Panc1 (cell line): ENCODE measurements around the gene BICD2. TPM values are rescaled to one million over a fixed set of nuclear protein-coding genes. Genes with fewer than 3 reads are reported as not detected.

Experiments used
- ATAC-seq: fragments of 200-7000 bp; cut with Tn5 transposase; 2 replicates; pipeline ENCODE4 v1.9.1; 2020; ENCODE audit warnings: mild to moderate bottlenecking, moderate library complexity
- BruUV-seq: library from RNA; stranded (reverse); fragments of 400-500 nt; replicated peaks from 2 replicates; lab custom pipeline; 2021; lab: Mats Ljungman, UMichigan
- CTCF ChIA-PET: fragments of 300-600 bp; sonication (Branson Sonifier 250); formaldehyde crosslinking; loops from one replicate; lab custom pipeline; 2022; ENCODE audit warnings: antibody characterized with exemption; lab: Charles Lee
- POLR2A ChIA-PET: fragments of 300-600 bp; sonication (Branson Sonifier 250); formaldehyde crosslinking; loops from one replicate; lab custom pipeline; 2022; ENCODE audit warnings: antibody characterized with exemption; lab: Charles Lee
- DNase-seq: peaks from one replicate; pipeline ENCODE4 v3.0.0-alpha.2; 2010; ENCODE audit warnings: low read depth, low spot score
- H3K27ac ChIP-seq: 2 replicates; pipeline ENCODE4 v1.5.1; 2011; ENCODE audit warnings: mild to moderate bottlenecking, low read length, inconsistent platforms
- H3K27me3 ChIP-seq: fragments of 200-500 bp; sonication (Bioruptor generic); 2 replicates; pipeline ENCODE4 v1.6.0; 2014; ENCODE audit warnings: low read length, inconsistent platforms; ENCODE audit not compliant: control insufficient read depth, insufficient read depth
- H3K36me3 ChIP-seq: fragments of 200-500 bp; sonication (Bioruptor generic); 2 replicates; pipeline ENCODE4 v1.5.1; 2014; ENCODE audit warnings: inconsistent platforms, mild to moderate bottlenecking, low read length, moderate library complexity; ENCODE audit not compliant: control insufficient read depth, insufficient read depth
- H3K4me1 ChIP-seq: 2 replicates; pipeline ENCODE4 v1.5.1; 2011; ENCODE audit warnings: inconsistent platforms, mild to moderate bottlenecking, low read length, moderate library complexity; ENCODE audit not compliant: control insufficient read depth, insufficient read depth
- H3K4me3 ChIP-seq, 2 experiments: 2 replicates each; pipeline ENCODE4 v1.5.1; 2011 to 2012; ENCODE audit warnings: low read depth in 2 of 2, low read length in 2 of 2, mild to moderate bottlenecking in 2 of 2, inconsistent platforms in 1 of 2, moderate library complexity in 1 of 2
- H3K9me3 ChIP-seq: fragments of 200-500 bp; sonication (Bioruptor generic); 2 replicates; pipeline ENCODE4 v1.5.1; 2014; ENCODE audit warnings: low read depth, mild to moderate bottlenecking, inconsistent platforms, low read length, moderate library complexity; ENCODE audit not compliant: control insufficient read depth, insufficient read depth
- CTCF ChIP-seq: fragments of 450-650 bp; IDR thresholded peaks from 2 replicates; pipeline ENCODE4 v1.5.1; 2017; ENCODE audit warnings: mild to moderate bottlenecking
- POLR2AphosphoS5 ChIP-seq: IDR thresholded peaks from 2 replicates; pipeline ENCODE4 v1.6.1; 2012; ENCODE audit warnings: mild to moderate bottlenecking, low read depth, low read length, moderate library complexity
- REST ChIP-seq, 2 experiments: IDR thresholded peaks; 2 replicates each; pipeline ENCODE4 v1.6.1; 2011 to 2012; ENCODE audit warnings: low read depth in 2 of 2, control low read depth in 1 of 2, low read length in 1 of 2, mild to moderate bottlenecking in 1 of 2, moderate library complexity in 1 of 2; ENCODE audit not compliant: insufficient read depth in 1 of 2
- SIN3A ChIP-seq: IDR thresholded peaks from 2 replicates; pipeline ENCODE4 v1.6.1; 2012; ENCODE audit warnings: low read depth, mild to moderate bottlenecking, low read length, moderate library complexity, borderline replicate concordance; ENCODE audit not compliant: insufficient read depth
- TCF7L2 ChIP-seq: IDR thresholded peaks from 2 replicates; pipeline ENCODE4 v1.6.1; 2011; ENCODE audit warnings: mild to moderate bottlenecking, low read depth, low read length, inconsistent platforms
- in situ Hi-C: cut with HindIII; loops from 2 replicates; pipeline ENCODE4 v1.10.0; 2016; ENCODE audit warnings: low sequenced_read_pairs, low pct_unique_long_range_greater_than_20kb
- intact Hi-C: fragments of 100-400 bp; cut with micrococcal nuclease; formaldehyde crosslinking; loops from one replicate; pipeline ENCODE4 v1.10.0; 2022; ENCODE audit not compliant: unreplicated experiment
- total RNA-seq: library from RNA; stranded (reverse); gene quantifications from one replicate; pipeline ENCODE4 v1.2.1, GENCODE V29; 2021; ENCODE audit not compliant: unreplicated experiment

The BICD2 gene
- total RNA-seq, 1 experiment from 2014 or later = 17.3 TPM

- H3K27me3 ChIP-seq = no peaks in the 10 kb centered on the region
- ChIA-PET POLR2A (no interaction called here), CTCF (no interaction called here)
- intact Hi-C loops (no loop called here), in situ Hi-C loops (no loop called here)
- no peak for TF ChIP-seq POLR2AphosphoS5
- TF ChIP-seq REST (IDR thresholded peaks at IDR 0.05; ENCODE audit: insufficient read depth in 1 of 2, low read depth in 2 of 2, low read length in 1 of 2) = no peak
- no peak for TF ChIP-seq SIN3A
- no peak for TF ChIP-seq TCF7L2
- TF ChIP-seq CTCF = no peak
- H3K9me3 ChIP-seq = no peaks in the 10 kb centered on the region
- BruUV-seq = no TSS peak
- no peaks in the 10 kb centered on the region for H3K36me3 ChIP-seq
- ATAC-seq = no peak
- no peak overlapping the region for H3K4me3 ChIP-seq
- H3K4me1 ChIP-seq = no peaks in the 10 kb centered on the region
- H3K27ac ChIP-seq = no peak overlapping the region
- DNase-seq = no peak
Observed at GRCh38 chr9:92709954-92710353, 54.7 kb downstream of the BICD2 start.

- Histone ChIP-seq H3K4me1 (no peaks in the 10 kb centered on the region), H3K36me3 (no peaks in the 10 kb centered on the region), H3K9me3 (no peaks in the 10 kb centered on the region), H3K27ac (no peak overlapping the region), H3K27me3 (no peaks in the 10 kb centered on the region), H3K4me3 (no peak overlapping the region)
- intact Hi-C loops (no loop called here), in situ Hi-C loops (no loop called here)
- TF ChIP-seq CTCF = no peak
- no peak for TF ChIP-seq TCF7L2
- no peak for TF ChIP-seq POLR2AphosphoS5
- TF ChIP-seq SIN3A = no peak
- TF ChIP-seq REST (IDR thresholded peaks at IDR 0.05; ENCODE audit: insufficient read depth in 1 of 2, low read depth in 2 of 2, low read length in 1 of 2) = no peak
- ChIA-PET CTCF (no interaction called here), POLR2A (no interaction called here)
- BruUV-seq = no TSS peak
- DNase-seq (no peak), ATAC-seq (no peak)
Observed at GRCh38 chr9:92709240-92709639, 55.4 kb downstream of the BICD2 start.
